ENCODE data around the gene CCDC83. TPM values are rescaled to one million over a fixed set of nuclear protein-coding genes. Genes with fewer than 3 reads are reported as not detected.
A peak's percentile ranks its signal among the peaks of the same experiment; 100 is the strongest.
"Not testable (repeated sequence)": the region's sequence is repeated elsewhere in the genome, so short reads cannot be mapped to it uniquely, and the experiment has no call there.

CCDC83 gene
- total RNA-seq, 1 donor from 2014 or later = not detected

DNA sequence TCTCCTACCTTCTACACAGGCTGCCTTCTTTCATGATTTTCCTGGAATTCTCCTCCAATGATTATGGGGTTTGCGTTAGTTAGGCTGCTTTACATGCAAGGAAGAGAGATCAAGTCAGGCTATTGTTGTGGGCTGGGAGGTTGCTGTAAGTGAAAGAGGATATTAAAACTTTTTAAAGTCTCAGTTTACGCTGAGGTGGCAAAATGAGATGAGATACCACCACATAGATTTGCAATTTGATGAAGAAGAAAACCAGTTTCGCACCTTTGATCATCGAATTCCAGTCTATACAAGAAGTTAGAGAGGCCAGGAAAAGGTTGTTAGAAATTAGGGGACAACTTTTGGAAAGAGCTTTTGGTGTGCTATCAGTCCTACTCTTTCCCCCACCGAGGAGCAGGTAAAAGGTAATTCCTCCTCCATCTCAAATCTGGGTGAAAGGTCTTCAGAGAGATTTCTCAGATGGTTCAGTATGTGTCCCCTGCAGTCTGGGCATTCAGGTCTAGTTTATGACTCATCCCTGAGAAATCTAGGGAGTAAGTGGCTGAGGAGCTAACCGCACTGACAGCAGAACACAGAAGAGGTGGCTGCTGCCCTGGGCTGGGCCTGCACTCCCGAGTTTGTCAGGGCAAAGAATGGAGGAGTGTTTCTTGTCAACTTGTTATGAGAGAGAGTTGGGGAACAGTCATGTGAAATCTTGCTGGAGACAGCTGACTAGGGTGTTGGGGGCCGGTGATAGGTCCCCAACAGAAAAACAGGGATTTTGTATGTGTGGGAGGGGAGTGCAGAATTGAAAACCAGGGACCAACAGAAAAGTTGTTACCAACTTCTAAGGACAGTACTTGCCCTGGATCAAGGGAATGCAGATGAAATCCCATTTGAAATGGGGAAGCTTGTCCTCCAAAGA, 34.7 kb downstream of the CCDC83 start:
- ATAC-seq = peak; percentile 75

DNA sequence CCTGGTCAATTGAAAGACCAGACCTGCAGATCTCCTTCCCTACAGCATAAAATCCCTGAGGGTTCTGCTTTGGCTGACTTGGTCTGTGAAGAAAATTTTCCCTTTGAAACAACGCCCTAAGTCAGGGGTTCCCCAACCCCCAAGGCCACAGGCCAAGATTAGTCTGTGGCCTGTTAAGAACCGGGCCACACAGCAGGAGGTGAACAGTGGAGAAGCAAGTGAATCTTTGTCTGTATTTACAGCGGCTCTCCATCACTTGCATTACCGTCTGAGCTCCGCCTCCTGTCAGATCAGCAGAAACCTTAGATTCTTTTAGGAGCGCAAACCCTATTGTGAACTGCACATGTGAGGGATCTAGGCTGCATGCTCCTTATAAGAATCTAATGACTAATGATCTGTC, 38.2 kb downstream of the CCDC83 start:
- ATAC-seq = no peak

DNA sequence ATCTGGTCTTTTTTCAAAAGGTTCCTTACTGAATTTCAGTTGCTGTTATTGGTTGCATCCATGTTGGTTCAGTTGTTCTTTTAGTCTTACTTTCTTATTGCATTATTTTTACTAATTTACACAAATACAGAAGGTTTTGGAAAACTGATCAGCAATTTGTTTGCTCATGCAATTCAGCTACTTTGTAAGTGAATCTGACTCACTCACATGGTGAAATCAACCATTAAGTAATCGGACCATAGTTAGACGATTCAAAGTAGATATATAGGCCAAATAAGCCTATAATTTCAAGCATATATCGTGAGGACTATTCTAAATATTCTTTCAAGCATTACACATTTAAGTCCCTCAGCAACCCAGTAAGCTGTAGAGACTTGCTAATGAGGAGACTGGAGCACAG, 41.7 kb downstream of the CCDC83 start:
- no peak for ATAC-seq

DNA sequence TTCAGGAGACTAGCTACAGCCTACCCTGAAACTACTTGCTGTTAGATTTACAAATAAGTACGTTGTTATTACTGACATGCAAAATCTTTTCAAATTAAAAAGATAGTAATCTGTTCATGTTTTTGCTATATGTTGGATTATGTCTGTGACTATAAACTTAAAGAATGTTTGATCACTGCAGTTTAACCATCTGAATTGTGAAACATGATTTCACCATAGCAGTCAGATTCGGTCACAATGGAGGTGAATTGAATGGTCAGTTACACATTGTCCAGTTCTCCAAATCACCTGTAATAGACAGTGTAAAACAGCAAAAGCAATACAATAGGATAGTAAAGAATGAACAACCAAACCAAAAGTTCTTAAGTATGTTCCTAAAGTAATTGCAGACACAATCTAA, 43.3 kb downstream of the CCDC83 start:
- ATAC-seq = no peak

DNA sequence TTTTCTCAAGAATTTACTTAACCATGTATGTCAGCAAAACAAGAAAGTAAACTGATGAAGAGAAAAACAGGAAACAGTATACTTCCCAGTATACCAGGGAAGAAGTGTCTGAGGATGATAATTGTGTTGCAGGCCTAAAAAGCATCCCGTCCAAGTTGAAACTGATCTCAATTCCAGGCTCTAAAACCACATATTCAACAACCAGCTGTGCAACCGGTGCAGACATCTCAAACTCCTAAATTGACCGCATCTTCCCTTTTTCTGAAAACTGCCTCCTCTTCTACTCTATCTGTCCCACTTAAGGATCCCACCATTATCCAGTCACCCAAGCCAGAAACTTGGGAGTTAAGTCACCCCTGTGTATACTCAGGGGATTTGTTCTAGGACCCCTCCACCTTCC, 47.2 kb downstream of the CCDC83 start:
- ATAC-seq = no peak

DNA sequence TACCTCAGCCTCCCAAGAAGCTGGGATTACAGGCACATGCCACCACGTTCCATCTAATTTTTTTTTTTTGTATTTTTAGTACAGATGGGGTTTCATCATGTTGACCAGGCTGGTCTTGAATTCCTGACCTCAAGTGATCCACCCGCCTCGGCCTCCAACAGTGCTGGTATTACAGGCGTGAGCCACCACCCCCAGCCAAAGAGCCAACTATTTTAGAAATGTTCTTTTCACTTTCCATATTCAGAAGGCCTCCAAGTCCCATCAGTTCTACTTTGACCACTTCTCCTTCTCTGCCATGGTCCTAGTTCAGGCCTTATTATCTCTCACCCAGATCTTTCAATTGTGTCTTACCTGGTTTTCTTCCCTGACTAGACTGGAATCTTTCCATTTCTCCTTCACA, 48.2 kb downstream of the CCDC83 start:
- ATAC-seq = no peak

DNA sequence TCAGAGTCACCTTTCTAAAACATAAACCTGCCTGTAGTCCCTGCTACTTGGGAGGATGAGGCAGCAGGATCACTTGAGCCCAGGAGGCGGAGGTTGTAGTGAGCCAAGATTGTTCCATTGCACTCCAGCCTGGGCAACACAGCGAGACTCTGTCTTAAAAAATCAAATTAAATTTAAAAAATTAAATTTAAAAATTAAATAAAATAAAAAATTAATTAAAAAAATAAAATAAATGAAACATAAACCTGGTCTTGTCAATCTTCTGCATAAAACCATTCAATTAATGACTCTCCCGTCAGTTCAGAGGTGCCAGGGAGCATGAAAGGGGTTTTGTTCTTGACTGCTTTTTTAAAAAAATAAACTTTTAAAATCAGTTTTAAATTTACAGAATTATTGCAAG, 48.6 kb downstream of the CCDC83 start:
- no peak for ATAC-seq

DNA sequence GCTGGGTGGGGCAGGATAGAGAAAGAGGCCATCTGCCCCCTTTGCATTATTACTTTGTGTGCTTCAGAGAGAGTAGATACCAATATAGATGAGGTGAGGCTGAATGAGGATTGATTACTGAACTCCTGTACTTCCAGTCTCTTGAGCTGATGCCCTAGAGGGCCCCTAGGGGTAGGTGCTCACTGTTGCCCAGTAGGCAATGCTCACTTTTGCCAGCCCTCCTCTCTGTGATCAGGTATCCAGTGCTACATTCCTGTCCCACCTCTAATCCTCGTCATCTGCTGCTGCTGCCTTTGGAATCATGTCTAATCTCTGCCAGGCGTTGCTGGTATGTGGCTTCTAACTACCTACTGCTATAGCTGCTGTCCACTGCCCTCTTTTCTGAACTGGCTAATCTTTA, 57.2 kb downstream of the CCDC83 start:
- no peak for ATAC-seq

DNA sequence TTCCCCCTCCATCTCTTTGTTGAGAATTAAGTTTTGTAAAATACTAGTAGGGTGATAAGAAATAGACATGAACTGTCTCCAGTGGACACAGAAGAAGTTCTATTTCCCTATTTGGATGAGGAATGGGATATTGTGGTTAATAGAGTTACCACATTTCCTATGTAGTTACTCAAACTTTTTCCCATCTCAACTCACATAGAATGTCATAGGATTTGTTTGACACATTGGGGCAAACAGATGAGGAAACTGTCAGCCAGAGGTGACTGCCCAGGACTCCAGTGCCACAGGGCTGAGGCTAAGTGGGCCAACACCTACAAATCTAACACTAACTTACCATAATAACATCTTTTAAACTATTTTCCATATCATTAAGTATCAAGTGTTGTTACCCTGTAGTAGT, 58.3 kb downstream of the CCDC83 start:
- ATAC-seq = no peak

DNA sequence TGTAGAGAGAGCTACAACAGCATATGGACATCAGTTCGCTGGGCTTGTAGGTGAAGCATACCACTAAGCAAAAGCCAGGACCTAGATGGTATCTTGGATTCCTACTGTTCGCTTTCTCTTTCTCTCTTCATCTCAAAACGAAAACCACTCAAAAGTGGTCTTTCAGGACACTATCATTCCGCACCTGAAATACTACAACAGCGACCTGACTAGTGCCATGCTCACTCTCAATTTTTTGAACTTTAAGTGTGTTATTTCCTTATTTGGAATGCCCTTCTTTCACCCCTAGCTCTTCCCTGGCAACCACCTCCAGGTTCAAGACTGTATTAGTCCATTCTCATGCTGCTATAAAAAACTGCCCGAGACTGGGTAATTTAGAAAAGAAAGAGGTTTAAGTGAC, 59.2 kb downstream of the CCDC83 start:
- ATAC-seq = no peak

DNA sequence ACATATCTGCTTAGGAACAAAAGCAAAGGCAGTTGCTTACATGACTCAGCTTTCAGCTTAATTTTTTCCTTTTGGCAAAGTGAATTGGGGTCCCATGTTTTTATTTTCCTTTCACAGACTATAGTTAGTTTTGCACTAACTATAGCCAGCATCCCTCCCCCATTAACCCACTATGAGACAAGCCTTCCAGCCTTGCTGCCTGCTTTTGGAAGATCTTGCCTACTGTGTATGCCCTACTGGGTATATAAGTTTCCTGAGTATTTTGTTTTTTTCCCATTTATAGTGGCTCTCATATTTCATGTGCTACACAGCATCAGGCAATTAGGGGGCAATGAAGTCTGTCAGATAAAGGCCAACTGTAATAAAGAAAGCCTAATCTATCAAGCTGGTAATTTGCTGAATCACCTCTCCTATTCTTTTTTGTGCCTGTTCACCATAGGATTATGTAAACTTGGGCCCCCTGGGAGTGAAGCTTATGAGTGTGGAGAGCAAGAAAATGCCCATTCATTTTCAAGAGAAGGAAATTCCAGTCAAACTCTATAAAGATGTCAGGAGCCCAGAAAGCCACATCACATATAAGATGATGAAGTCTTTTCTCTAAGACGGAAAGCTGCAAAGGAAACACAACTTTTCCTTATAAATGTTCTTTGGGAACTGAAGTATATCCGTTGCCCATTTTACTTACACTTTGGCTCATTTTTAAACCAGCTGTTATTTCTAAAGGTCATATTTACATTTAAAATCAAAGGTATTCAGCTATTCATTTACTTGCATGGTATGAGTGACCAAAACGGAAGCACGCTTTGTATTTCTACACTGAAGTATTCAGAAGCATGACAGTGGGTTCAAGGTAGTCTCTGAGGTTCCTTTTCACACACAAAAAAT, 64.0 kb downstream of the CCDC83 start:
- no peak for ATAC-seq

DNA sequence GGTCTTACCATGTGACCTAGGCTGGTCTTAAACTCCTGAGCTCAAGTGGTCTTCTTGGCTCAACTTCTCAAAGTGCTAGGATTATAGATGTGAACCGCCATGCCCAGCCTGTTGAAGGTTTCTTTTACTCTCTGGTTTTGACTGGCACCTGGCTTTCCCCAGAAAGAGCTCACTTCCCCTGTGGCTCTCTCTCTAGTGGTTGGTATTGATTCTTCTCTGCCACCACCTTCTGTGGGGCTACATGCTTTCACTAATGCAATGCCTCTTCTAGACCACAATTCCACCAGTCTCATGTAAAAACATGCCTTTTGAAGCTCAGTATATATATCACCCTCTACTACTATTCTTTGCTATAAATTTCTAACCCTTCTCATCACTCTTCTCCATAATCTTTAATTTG, 67.2 kb downstream of the CCDC83 start:
- ATAC-seq = no peak

DNA sequence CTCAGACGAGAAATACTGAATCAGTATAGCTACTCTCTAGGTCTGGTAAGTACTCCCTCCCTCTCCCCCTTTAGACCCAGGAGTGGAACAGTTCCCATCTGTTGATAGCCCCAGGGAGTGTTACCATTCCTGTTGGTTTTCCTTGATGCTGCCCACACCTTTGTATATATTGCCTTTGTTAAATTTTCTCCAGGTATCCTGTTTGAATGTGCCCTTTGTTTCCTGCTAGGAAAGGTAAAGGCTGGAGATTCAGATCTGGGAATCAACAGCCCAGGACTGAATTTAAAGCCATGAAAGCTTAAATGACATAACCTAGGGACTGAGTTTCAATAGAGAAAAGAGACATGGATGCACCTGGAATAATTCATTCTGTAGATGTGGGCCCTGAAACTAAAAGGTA, 68.3 kb downstream of the CCDC83 start:
- no peak for ATAC-seq

DNA sequence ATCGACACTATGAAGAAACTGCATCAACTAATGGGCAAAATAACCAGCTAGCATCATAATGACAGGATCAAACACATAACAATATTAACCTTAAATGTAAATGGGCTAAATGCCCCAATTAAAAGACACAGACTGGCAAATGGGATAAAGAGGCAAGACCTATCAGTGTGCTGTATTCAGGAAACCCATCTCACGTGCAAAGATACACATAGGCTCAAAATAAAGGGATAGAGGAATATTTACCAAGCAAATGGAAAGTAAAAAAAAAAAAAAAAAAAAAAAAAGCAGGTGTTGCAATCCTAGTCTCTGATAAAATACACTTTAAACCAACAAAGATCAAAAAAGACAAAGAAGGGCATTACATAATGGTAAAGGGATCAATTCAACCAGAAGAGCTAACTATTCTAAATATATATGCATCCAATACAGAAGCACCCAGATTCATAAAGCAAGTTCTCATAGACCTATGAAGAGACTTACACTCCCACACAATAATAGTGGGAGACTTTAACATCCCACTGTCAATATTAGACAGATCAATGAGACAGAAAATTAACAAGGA, 71.6 kb downstream of the CCDC83 start:
- not testable (repeated sequence) for ATAC-seq

DNA sequence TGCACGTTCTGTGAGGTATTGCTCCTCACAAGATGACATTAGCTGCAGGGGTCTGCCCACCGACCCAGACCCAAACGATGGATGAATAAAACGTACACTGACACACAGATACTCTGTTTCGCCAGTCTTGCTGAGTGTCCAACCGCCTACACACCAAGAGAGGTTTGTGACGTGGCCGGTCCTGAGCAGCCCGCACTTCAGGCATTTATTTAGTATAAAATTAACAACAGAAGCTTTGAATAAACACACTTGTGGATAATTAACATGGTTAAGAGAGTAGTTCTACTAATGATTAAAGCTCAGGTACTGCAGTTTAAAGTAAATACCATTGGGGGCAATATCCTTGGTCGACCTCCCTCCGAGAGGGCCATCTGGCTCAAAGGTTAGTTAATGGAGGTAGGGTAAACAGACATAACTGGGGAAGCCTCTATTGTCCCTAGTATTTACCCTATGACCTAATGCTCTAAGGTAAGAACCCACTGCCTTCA, 75.7 kb downstream of the CCDC83 start:
- no peak for ATAC-seq

DNA sequence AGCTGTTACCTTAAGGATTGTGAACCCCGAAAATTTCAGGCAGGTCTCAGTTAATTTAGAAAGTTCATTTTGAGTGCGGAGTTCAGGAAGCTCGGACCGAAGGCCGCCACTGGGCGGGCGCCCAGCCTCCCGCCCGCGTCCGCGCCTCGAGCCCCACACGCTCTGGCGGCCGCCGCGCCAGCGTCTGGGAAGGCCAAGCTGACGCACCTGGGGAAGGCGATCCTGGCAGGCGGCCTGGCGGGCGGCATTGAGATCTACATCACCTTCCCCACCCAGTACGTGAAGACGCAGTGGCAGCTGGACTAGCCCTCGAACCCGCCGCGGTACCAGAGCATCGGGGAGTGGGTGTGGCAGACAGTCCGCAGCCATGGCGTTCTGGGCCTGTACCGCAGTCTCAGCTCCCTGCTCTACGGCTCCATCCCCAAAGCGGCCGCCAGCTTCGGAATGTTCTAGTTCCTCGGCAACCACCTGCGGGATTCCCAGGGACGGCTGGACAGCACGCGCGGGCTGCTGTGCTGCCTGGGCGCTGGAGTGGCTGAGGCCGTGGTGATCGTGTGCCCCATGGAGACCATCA, 79.5 kb downstream of the CCDC83 start:
- ATAC-seq = no peak

DNA sequence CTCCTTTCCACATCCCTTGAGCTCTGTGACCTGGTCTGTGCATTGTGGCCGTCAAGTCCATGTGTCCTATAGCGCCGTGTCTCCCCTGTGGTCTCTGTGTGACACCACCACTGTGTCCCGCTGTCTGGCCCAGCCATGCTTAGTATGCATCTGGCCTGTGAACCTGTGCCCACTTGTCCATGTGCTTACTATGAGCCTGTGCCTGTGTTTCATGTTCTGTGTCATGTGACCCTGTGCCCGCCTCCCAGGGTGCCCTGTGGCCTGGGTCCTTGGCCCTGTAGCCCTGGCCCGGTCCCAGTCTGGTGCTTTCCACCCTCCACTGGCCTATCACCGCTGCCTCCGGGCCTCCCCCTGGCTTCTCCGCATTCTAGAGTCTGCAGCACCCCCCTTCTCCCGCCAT, 80.6 kb downstream of the CCDC83 start:
- ATAC-seq = peak; percentile 8

DNA sequence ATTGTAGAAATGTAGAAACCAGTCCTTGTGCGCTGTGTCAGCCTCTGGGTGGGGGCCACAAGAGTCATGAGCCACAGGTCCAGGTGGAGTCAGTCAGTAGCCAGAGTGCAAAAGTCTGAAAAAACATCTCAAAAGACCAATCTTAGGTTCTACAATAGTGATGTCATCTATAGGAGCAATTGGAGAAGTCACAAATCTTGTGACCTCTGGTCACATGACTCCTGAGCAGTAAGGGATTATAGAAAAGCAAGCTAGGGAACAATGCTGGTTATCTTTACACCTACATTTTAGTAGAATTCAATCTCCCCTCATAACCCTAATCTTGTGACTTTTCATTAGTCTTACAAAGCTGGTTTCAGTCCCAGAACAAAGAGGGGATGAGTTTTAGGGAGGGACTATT, 82.7 kb downstream of the CCDC83 start:
- ATAC-seq = no peak

DNA sequence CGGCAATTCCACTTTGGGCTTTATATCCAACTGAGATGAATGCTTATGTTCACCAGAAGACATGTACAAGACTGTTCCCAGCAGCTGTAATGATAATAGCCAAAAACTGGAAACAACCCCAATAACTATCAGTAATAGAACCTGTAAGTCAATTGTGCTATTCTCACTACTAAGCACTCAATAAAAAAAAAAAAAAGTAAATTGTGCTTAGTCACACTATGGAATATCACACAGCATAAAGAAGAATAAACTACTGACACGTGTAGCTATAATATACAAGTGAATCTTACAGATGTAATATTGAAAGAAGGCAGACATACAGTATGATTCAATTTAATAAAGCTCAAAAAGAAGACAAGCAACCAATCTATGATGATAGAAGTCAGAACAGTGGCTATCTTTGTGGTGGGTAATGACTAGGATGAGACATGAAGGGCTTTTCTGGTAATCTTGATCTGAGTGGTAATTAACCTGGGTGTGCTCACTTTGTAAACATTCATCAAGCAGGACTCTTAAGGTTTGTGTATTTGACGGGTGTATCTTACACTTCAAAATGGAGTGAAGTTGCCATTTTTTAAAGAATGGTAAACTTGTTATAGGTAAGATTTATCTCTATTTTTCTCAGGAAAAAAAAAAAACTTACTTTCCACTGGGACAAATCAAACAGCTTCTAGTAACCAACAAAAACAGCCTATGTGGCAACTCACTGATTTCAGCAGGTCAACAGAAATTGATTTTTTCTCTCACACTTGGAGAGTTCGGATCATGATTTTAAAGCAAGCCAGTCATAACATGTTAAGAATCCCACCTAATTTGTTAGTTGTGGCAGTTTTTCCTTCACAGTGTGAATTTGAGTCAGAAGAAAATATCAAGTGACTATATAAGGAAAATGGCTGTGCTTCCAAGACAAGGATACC, 84.2 kb downstream of the CCDC83 start:
- no peak for ATAC-seq

DNA sequence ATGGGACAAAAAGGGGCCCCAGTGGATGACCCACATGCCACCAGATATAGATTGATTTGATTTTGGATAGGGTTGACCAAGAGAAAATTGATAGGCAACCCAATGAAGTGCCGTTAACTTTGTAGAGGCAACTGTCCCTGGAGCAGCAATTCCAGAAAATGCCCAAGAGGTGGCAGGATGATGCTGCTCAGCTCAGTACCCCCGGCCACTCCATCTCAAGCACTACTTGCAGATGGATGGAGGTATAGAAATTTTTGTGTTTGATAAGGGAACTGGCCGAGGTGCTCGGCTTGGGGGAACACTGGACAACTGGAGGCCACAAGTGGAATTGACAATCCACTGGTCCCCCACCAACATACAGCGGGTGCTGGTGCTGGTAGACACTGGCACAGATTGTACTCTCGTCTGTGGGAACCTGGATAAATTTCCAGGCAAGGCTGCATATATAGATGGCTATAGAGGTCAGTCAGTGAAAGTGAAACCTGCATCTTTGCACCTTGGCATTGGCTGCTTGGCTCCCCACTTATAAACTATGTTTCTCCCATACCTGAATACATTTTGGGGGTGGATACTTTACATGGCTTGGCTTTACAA, 86.3 kb downstream of the CCDC83 start:
- ATAC-seq = peak; percentile 62

DNA sequence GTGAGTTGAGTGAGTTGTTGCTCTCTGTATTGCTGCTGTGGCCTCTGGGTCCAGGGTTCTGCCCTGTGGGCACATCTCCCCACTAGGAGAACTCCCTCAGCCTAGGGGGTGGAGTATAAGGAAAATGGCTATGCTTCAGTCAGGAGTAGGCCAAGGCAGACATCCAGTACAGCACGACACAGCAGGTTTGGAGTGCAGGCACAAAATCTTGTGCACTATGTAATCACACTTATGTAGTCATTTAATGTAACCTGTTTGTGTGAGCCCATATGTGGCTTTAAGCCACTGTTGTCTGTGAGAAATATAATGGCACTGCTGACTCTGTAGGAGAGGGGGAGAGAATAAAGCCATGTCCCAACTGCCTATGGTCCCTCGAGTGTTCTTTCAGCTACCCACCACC, 90.1 kb downstream of the CCDC83 start:
- ATAC-seq = no peak

Data from esophagus mucosa (tissue), 1 donor.